Astrocyte of the cerebellum (primary cell): ENCODE measurements around the gene CDH5.
A peak's percentile ranks its signal among the peaks of the same experiment; 100 is the strongest.

Experiments used
- DNase-seq: peaks from one replicate; pipeline ENCODE4 v3.0.0-alpha.2; 2011; ENCODE audit warnings: low read depth
- H3K4me3 ChIP-seq: 2 replicates; pipeline ENCODE4 v1.5.1; 2011; ENCODE audit warnings: mild to moderate bottlenecking, low read depth, low read length, moderate library complexity
- CTCF ChIP-seq: IDR thresholded peaks from 2 replicates; pipeline ENCODE4 v1.5.1; 2012; ENCODE audit warnings: low read length, low read depth, moderate library complexity, mild to moderate bottlenecking; ENCODE audit errors: missing control alignments
- in situ Hi-C: cut with HindIII; loops from 2 replicates; pipeline ENCODE4 v1.10.0; 2017; ENCODE audit warnings: low sequenced_read_pairs

The CDH5 gene

DNA sequence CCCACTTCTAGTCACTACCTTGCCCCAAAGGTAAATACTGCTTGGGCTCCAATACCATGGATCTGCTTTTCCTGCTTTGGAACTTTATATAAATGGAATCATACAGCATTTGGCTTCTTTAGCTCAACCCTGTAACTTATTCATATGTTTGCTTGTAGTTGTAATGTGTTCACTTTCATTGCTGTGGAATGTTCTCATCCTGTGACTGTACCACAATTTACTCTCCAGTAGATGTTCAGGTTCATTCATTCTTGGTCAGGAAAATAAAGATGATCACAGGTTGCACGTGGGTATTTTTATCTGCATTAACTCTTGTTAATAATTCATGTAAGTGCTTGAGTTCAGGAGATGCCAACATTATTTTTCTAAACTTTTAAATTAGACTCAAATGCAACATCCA is 53.9 kb downstream of the CDH5 start:
- DNase-seq, result no peak
- in situ Hi-C loops, result loop anchor here (25.0 kb wide), 1 partner anchor 167 kb away; the partner anchor contains the start of gene CMTM2
- no peak for TF ChIP-seq CTCF
- no peak overlapping the region for H3K4me3 ChIP-seq

DNA sequence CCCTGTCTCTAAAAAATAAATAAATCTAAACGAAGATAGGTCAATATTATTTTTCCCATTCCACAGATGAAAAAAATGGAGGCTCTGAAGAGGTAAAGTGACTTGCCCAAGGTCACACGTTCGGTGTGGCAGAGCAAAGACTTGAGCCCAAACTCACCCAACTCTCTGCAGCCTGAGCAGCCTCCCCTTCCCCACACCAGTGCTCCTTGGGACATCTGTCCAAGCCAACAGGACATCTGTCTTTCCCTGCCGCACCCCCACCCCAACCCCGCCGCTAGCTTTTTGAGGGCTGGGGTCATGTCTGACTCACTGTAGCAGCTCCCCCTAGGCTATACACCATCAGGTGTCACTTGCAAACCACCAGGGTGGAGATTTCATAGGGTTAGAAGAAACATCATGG is 55.4 kb downstream of the CDH5 start:
- in situ Hi-C loops, result loop anchor here (25.0 kb wide), 1 partner anchor 165 kb away; the partner anchor contains the start of gene CMTM2
- no peak for DNase-seq
- TF ChIP-seq CTCF, result no peak
- H3K4me3 ChIP-seq, result no peak overlapping the region

GRCh38 chr16:66422366-66422765 is 55.9 kb downstream of the CDH5 start:
- TF ChIP-seq CTCF, result no peak
- no peak for DNase-seq
- H3K4me3 ChIP-seq, result no peak overlapping the region
- in situ Hi-C loops, result loop anchor here (25.0 kb wide), 1 partner anchor 165 kb away; the partner anchor contains the start of gene CMTM2

DNA sequence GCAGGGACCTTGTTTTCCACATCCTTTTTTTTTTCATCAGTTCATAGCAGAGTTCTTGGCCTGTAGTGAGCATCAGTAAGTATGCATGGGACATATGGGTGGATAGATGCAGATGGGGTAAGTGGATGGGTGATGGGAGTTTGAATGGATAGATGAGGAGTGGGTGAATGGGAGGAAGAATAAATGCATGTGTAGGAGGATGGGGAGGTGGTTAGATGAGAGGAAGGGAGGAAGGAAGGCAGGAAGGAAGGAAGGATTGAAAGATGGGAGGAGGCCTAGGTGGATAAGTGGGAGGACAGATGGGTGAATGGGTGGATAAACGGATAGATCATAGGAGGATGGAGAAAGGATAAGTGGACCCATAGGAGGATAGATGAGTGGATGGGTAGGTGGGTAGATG is 56.7 kb downstream of the CDH5 start:
- no peak overlapping the region for H3K4me3 ChIP-seq
- TF ChIP-seq CTCF, result no peak
- in situ Hi-C loops, result loop anchor here (25.0 kb wide), 1 partner anchor 164 kb away; the partner anchor contains the start of gene CMTM2
- DNase-seq, result no peak

GRCh38 chr16:66425651-66426050 is 59.2 kb downstream of the CDH5 start:
- no peak for TF ChIP-seq CTCF
- no peak for DNase-seq
- in situ Hi-C loops, result no loop called here
- no peak overlapping the region for H3K4me3 ChIP-seq

DNA sequence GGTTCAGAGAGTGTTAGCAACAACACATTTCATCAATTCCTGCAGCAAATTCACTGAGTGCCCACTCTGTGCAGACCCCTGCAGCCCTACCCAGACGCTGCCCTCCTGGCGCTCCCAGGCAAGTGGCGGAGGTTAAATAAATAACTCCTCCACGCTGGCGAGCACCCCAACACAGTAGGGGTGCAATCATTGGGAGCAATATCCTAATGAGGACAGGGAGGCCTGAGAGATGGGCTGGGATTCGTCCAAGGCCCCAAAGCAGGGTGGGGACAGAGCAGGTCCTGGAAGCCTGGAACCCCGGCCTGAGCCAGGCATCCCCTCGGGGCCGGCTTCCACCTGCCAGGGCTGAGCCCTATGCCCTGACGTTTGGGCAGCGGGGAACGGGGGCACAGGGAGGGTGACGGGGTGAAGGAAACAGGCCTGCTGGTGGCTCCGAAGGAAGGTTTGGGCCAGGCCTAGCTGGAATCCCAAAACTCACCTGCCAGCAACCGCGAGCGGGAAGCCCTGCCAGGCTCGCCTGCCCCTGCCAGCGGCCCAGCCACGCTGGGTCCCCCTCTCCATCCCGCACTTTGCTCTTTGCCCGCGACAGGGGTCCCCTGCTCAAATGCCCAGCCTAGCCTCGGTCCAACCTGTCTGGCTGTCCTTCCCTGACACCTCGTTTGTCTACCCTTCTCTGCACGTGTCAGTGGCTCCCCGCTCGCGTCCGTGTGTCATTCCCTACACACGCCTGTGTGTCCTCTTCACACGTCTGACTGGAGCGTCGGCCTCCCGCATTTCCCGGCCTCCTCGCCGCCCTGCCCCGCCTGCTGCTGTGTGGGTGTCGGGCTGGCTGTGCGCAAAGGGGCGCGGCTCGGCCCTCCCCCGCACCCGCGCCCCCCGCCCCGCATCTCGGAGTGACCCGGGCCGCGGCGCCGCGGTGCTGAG is 59.9 kb downstream of the CDH5 start:
- in situ Hi-C loops, result no loop called here
- DNase-seq, result no peak
- no peak for TF ChIP-seq CTCF
- peak overlapping the region; percentile 26 for H3K4me3 ChIP-seq
